GM18907 (cell line): Measurements from ENCODE around the gene THSD1.
A peak's percentile ranks its signal among the peaks of the same experiment; 100 is the strongest.

Experiments used
- ATAC-seq: cut with Tn5 transposase; IDR thresholded peaks from one replicate; pipeline ENCODE4 v1.9.1; 2021; ENCODE audit warnings: mild to moderate bottlenecking, moderate library complexity; ENCODE audit not compliant: unreplicated experiment

THSD1 gene

GRCh38 chr13:52405767-52406494 lies at the start of gene THSD1:
TSS of gene THSD1 (minus strand) at chr13:52406172. CDS start at chr13:52402600, 3,572 bp downstream.
- peak; percentile 68 for ATAC-seq

GRCh38 chr13:52455677-52456041 lies 49.7 kb upstream of the THSD1 start:
- ATAC-seq, result peak; percentile 41

- peak; percentile 86 for ATAC-seq
These were observed 49.1 kb upstream of the THSD1 start, which contains the start of gene CKAP2 for GRCh38 chr13:52454820-52455676. TSS of gene CKAP2 (plus strand) at chr13:52455478. CDS start at chr13:52455557, 79 bp downstream.

- ATAC-seq, result peak; percentile 26
These were observed 48.5 kb upstream of the THSD1 start for GRCh38 chr13:52454459-52454819.

GRCh38 chr13:52452470-52452869 lies 46.5 kb upstream of the THSD1 start:
- no peak for ATAC-seq

- ATAC-seq, result no peak
These were observed 45.3 kb upstream of the THSD1 start for GRCh38 chr13:52451135-52451804.

- ATAC-seq, result no peak
These were observed 44.8 kb upstream of the THSD1 start for GRCh38 chr13:52450793-52451116.

- ATAC-seq, result peak; percentile 79
These were observed 44.2 kb upstream of the THSD1 start, which contains the start of gene VPS36 for GRCh38 chr13:52450012-52450792. TSS of gene VPS36 (minus strand) at chr13:52450634. CDS start at chr13:52450594, 40 bp downstream.

GRCh38 chr13:52449331-52450011 lies 43.5 kb upstream of the THSD1 start:
- ATAC-seq, result no peak

GRCh38 chr13:52447815-52448552 lies 42.0 kb upstream of the THSD1 start:
- no peak for ATAC-seq

- ATAC-seq, result no peak
These were observed 41.4 kb upstream of the THSD1 start for GRCh38 chr13:52447354-52447753.

GRCh38 chr13:52446265-52446664 lies 40.3 kb upstream of the THSD1 start:
- no peak for ATAC-seq

- ATAC-seq, result no peak
These were observed 26.5 kb upstream of the THSD1 start for GRCh38 chr13:52432456-52432855.

GRCh38 chr13:52428295-52428694 lies 22.3 kb upstream of the THSD1 start:
- ATAC-seq, result no peak

GRCh38 chr13:52421216-52421615 lies 15.2 kb upstream of the THSD1 start:
- ATAC-seq, result no peak

GRCh38 chr13:52419080-52419479 lies 13.1 kb upstream of the THSD1 start:
- ATAC-seq, result no peak

GRCh38 chr13:52414963-52415362 lies 9.0 kb upstream of the THSD1 start:
- no peak for ATAC-seq

- ATAC-seq, result no peak
These were observed 8.1 kb upstream of the THSD1 start for GRCh38 chr13:52414051-52414450.

- no peak for ATAC-seq
These were observed 6.2 kb upstream of the THSD1 start for GRCh38 chr13:52412128-52412527.

- ATAC-seq, result peak; percentile 97
These were observed 5.7 kb upstream of the THSD1 start for GRCh38 chr13:52411629-52412028.
